AG10803 (cell line): ENCODE results near the gene ASCC3.

ENCODE experiments used
- DNase-seq: peaks from one replicate; pipeline ENCODE4 v3.0.0; 2010; ENCODE audit warnings: low read depth
- H3K4me3 ChIP-seq: 2 replicates; pipeline ENCODE4 v1.5.1; 2011; ENCODE audit warnings: mild to moderate bottlenecking, low read length, control low read depth
- CTCF ChIP-seq: conservative IDR thresholded peaks from 2 replicates; pipeline ENCODE4 v1.5.1; 2011; ENCODE audit warnings: mild to moderate bottlenecking, low read length, control low read depth, inconsistent platforms

Gene ASCC3

GRCh38 chr6:100488244-100488643, 392.9 kb downstream of the ASCC3 start:
- no peak overlapping the region for H3K4me3 ChIP-seq
- DNase-seq: peak; percentile 67
- TF ChIP-seq CTCF: no peak

- H3K4me3 ChIP-seq: no peak overlapping the region
- no peak for DNase-seq
- no peak for TF ChIP-seq CTCF
Observed at GRCh38 chr6:100487638-100488037, 393.5 kb downstream of the ASCC3 start.

- H3K4me3 ChIP-seq: no peak overlapping the region
- TF ChIP-seq CTCF: no peak
Observed at GRCh38 chr6:100485268-100485667, 395.9 kb downstream of the ASCC3 start.

GRCh38 chr6:100484474-100484873, 396.7 kb downstream of the ASCC3 start:
- H3K4me3 ChIP-seq: no peak overlapping the region
- no peak for DNase-seq

More at GRCh38 chr6:100485268-100485667, 395.9 kb downstream of the ASCC3 start:
- no peak for DNase-seq

GRCh38 chr6:100482698-100483097, 398.4 kb downstream of the ASCC3 start:
- no peak for TF ChIP-seq CTCF
- no peak for DNase-seq
- H3K4me3 ChIP-seq: no peak overlapping the region

More at GRCh38 chr6:100484474-100484873, 396.7 kb downstream of the ASCC3 start:
- TF ChIP-seq CTCF: no peak

- peak; percentile 87 for TF ChIP-seq CTCF
- H3K4me3 ChIP-seq: no peak overlapping the region
- peak; percentile 59 for DNase-seq
Observed at GRCh38 chr6:100479179-100480035, 401.7 kb downstream of the ASCC3 start.
